Adrenal gland (tissue), 12 donors: ENCODE data around the gene DACT2. TPM values are rescaled to one million over a fixed set of nuclear protein-coding genes. Genes with fewer than 3 reads are reported as not detected.

ENCODE experiments used
- DNase-seq, 7 donors: peaks; one replicate each; pipeline ENCODE4 v3.0.0-alpha.2; 2019 to 2020
- H3K27ac ChIP-seq, 5 donors: fragments of 200-600 bp; sonication (generic) in 4 of 5; 1 replicate in 3 of 5; 2 replicates in 2 of 5; pipeline versions ENCODE4 v1.5.1 to v1.8.0; 2016 to 2020; ENCODE audit warnings: mild to moderate bottlenecking in 1 of 5
- H3K27me3 ChIP-seq: fragments of 200-600 bp; 2 replicates; pipeline ENCODE4 v1.8.0; 2021
- H3K36me3 ChIP-seq, 2 donors: fragments of 200-600 bp; replicated peaks in 1 of 2; 1 replicate in 1 of 2; 2 replicates in 1 of 2; pipeline versions ENCODE4 v1.5.1 to v1.8.0; 2018 to 2022
- H3K4me1 ChIP-seq, 2 donors: fragments of 200-600 bp; replicated peaks in 1 of 2; 1 replicate in 1 of 2; 2 replicates in 1 of 2; pipeline versions ENCODE4 v1.5.1 to v1.8.0; 2018 to 2021
- H3K4me3 ChIP-seq, 4 donors: fragments of 200-600 bp; sonication (generic) in 3 of 4; one replicate each; pipeline ENCODE4 v1.5.1; 2016 to 2018
- H3K9me3 ChIP-seq, 3 donors: fragments of 200-600 bp; sonication (generic) in 1 of 3; replicated peaks in 1 of 3; 1 replicate in 2 of 3; 2 replicates in 1 of 3; pipeline versions ENCODE4 v1.5.1 to v1.8.0; 2016 to 2021
- POLR2A ChIP-seq, 2 donors: fragments of 450-650 bp; IDR thresholded peaks; one replicate each; pipeline ENCODE4 v1.6.1; 2017; ENCODE audit warnings: antibody characterized with exemption in 2 of 2, mild to moderate bottlenecking in 2 of 2, moderate library complexity in 1 of 2
- WGBS, 4 donors: extraction: QIAGEN DNeasy Blood & Tissue Kit in 2 of 4; methylation state at CpG; one replicate each; pipeline versions ENCODE4 v1.1.5 to v1.1.7; 2013 to 2017; 5-methylcytosine and 5-hydroxymethylcytosine counted together
- intact Hi-C, 2 donors: fragments of 100-400 bp; cut with DNase I; formaldehyde crosslinking; loops; one replicate each; pipeline versions ENCODE4 v1.14.1 to v1.15.0; 2022 to 2023
- polyA plus RNA-seq, 3 donors: library from polyadenylated mRNA; stranded (reverse); fragments of 200-250 nt in 2 of 3; fragments of 350-450 nt in 1 of 3; fragmentation: Illumina TruSeq in 1 of 3; extraction: RNeasy Lipid Tissue Mini Kit (QIAGEN cat#74804) in 1 of 3; gene quantifications; one replicate each; pipeline ENCODE4 v1.2.3, GENCODE V29; 2013 to 2014
- total RNA-seq, 9 donors: library from RNA; depleted of rRNA in 4 of 9; stranded (reverse); fragments of >200 nt in 4 of 9; fragments of 120-200 nt in 1 of 9; fragmentation: NEBNext Ultra II Directional in 1 of 9; extraction: Animal tissue kit (Norgen Biotek cat#: 25700) in 1 of 9; gene quantifications; one replicate each; pipeline versions ENCODE4 v1.1.0 to v1.2.4, GENCODE V29; 2013 to 2023
- TF ChIP-seq, protein P1 (sequence below), 6 experiments: fragments of 450-650 bp in 4 of 6; fragments of 200-600 bp in 2 of 6; sonication (generic) in 1 of 6; IDR thresholded peaks; 1 replicate in 5 of 6; 2 replicates in 1 of 6; pipeline versions ENCODE4 v1.5.1 to v1.8.0; 2016 to 2021; ENCODE audit warnings: antibody characterized with exemption in 6 of 6, mild to moderate bottlenecking in 2 of 6, moderate library complexity in 1 of 6
- donor health status: healthy with polysubstance abuse.
- donor health status: Bipolar disorder and iron deficiency.
- donor health status: DM: yes; HTN: yes; CAD: no.
- donor health status: DM: no; HTN: no; CAD: no.
- donor health status: DM: no; HTN: no; CAD: no.
- donor health status: DM: yes; HTN: yes; CAD: no.

The DACT2 gene
- total and polyA plus RNA-seq, 12 donors = 0.05 to 11.2 (median 2.8) TPM

DNA sequence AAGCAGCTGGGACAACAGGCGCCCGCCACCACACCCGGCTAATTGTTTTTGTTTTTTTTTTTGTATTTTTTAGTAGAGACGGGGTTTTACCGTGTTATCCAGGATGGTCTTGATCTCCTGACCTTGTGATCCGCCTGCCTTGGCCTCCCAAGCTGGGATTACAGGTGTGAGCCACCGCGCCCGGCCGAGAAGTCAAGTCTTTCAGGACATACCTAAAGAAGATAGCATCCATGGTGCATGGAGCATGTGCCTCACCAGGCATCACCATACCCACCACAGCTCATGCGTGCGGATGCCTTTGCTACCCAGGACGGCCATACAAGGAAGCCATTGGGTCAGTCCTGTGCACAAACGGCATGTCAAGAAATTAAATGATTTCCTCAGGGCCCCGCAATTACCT is 60.8 kb downstream of the DACT2 start:
- Histone ChIP-seq H3K36me3 (no peaks in the 10 kb centered on the region), H3K27me3 (no peaks in the 10 kb centered on the region), H3K9me3 (no peaks in the 10 kb centered on the region), H3K27ac (no peak overlapping the region), H3K4me3 (no peak overlapping the region), H3K4me1 (no peaks in the 10 kb centered on the region)
- 83 to 95% (median 91%) methylated on average over 15 of the region's 15 CpGs for WGBS, 4 donors
- intact Hi-C loops = no loop called here
- no peak for DNase-seq
- no peak for TF ChIP-seq POLR2A (IDR thresholded peaks at IDR 0.05)
- TF ChIP-seq, protein P1, sequence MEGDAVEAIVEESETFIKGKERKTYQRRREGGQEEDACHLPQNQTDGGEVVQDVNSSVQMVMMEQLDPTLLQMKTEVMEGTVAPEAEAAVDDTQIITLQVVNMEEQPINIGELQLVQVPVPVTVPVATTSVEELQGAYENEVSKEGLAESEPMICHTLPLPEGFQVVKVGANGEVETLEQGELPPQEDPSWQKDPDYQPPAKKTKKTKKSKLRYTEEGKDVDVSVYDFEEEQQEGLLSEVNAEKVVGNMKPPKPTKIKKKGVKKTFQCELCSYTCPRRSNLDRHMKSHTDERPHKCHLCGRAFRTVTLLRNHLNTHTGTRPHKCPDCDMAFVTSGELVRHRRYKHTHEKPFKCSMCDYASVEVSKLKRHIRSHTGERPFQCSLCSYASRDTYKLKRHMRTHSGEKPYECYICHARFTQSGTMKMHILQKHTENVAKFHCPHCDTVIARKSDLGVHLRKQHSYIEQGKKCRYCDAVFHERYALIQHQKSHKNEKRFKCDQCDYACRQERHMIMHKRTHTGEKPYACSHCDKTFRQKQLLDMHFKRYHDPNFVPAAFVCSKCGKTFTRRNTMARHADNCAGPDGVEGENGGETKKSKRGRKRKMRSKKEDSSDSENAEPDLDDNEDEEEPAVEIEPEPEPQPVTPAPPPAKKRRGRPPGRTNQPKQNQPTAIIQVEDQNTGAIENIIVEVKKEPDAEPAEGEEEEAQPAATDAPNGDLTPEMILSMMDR (IDR thresholded peaks at IDR 0.05) = no peak

DNA sequence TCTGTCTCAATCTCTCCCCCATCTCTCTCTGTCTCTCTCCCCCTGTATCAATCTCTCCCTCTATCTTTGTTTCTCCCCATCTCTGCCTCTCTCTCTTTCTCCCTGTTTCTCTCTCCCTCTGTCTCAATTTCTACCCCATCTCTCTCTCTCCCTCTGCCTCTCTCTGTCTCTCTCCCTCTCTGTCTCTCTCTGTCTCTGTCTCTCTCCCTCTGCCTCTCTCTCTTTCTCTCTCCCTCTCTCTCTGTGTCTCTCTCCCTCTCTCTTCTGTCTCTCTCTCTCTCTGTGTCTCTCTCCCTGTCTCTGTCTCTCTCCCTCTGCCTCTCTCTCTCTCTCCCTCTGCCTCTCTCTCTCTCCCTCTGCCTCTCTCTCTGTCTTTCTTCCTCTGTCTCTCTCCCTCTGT is 62.6 kb downstream of the DACT2 start:
- no peak for TF ChIP-seq POLR2A (IDR thresholded peaks at IDR 0.05)
- TF ChIP-seq, protein P1 (IDR thresholded peaks at IDR 0.05) = no peak
- Histone ChIP-seq H3K4me3 (no peak overlapping the region), H3K36me3 (no peaks in the 10 kb centered on the region), H3K27me3 (no peaks in the 10 kb centered on the region), H3K4me1 (no peaks in the 10 kb centered on the region), H3K27ac (no peak overlapping the region), H3K9me3 (no peaks in the 10 kb centered on the region)
- intact Hi-C loops = no loop called here
- no peak for DNase-seq

Other genes starting within 250 kb of the DACT2 start
- gene FRMD1, start 240.6 kb downstream of the DACT2 start, total RNA-seq = under 1 TPM in 3 of 9 donors, not detected in 6; under 0.01 to 0.14 (median 0.04) TPM
- gene FRMD1, start 240.6 kb downstream of the DACT2 start, polyA plus RNA-seq = under 1 TPM in 2 of 3 donors, not detected in 1; 0.30 to 0.32 TPM
- 10 to 100 TPM in 5 of 9 donors, 1 to 10 TPM in 4; 3.0 to 32.0 (median 14.6) TPM for gene SMOC2, start 121.4 kb upstream of the DACT2 start, total RNA-seq
- 10 to 100 TPM in 2 of 3 donors, 1 to 10 TPM in 1; 8.3 to 10.5 (median 10.5) TPM for gene SMOC2, start 121.4 kb upstream of the DACT2 start, polyA plus RNA-seq